HCT116 (cell line): ENCODE data around the gene COL28A1. TPM values are rescaled to one million over a fixed set of nuclear protein-coding genes. Genes with fewer than 3 reads are reported as not detected.

ENCODE experiments used
- ATAC-seq: fragments of 200-7000 bp; cut with Tn5 transposase; 2 replicates; pipeline ENCODE4 v1.9.1; 2020; ENCODE audit warnings: mild to moderate bottlenecking, moderate library complexity
- BruUV-seq: library from RNA; stranded (reverse); fragments of 400-500 nt; replicated peaks from 2 replicates; lab custom pipeline; 2021; lab: Mats Ljungman, UMichigan
- CTCF ChIA-PET: fragments of 300-600 bp; sonication (Branson Sonifier 250); formaldehyde crosslinking; loops from one replicate; lab custom pipeline; 2021; ENCODE audit warnings: antibody characterized with exemption; lab: Charles Lee
- POLR2A ChIA-PET: fragments of 300-600, 350-600 bp; sonication (Branson Sonifier 250); formaldehyde crosslinking; loops from one replicate; lab custom pipeline; 2021; ENCODE audit warnings: antibody characterized with exemption; lab: Charles Lee
- RAD21 ChIA-PET, 2 experiments: fragments of 300-600 bp; sonication (Branson Sonifier 250); formaldehyde crosslinking; loops; one replicate each; lab custom pipeline; 2023; ENCODE audit warnings: low total read pairs in 2 of 2; ENCODE audit not compliant: uncharacterized antibody in 2 of 2, unreplicated experiment in 2 of 2, low non-redundant PET in 1 of 2; lab: Charles Lee
- DNase-seq: peaks from one replicate; pipeline ENCODE4 v3.0.0-alpha.2; 2010; ENCODE audit warnings: low read depth, low spot score
- H2AFZ ChIP-seq: fragments of 200-600 bp; shearing (Covaris generic), sonication (generic); 2 replicates; pipeline ENCODE4 v1.6.1; 2017; ENCODE audit warnings: low read depth, mixed run types, mixed read lengths, antibody characterized with exemption, low read length; ENCODE audit not compliant: poor library complexity, severe bottlenecking
- H3K27ac ChIP-seq: 2 replicates; pipeline ENCODE4 v1.5.1; 2012; ENCODE audit warnings: low read depth, low read length
- H3K27me3 ChIP-seq: fragments of 200-600 bp; sonication (generic); 2 replicates; pipeline ENCODE4 v1.6.1; 2016; ENCODE audit warnings: mixed run types, low read length, mixed read lengths; ENCODE audit not compliant: insufficient read depth
- H3K36me3 ChIP-seq, 2 experiments: fragments of 200-500 bp in 1 of 2; fragments of 200-600 bp in 1 of 2; sonication (Bioruptor generic) in 1 of 2; sonication (generic) in 1 of 2; 2 replicates each; pipeline versions ENCODE4 v1.5.1 to v1.6.1; 2014 to 2016; ENCODE audit warnings: low read length in 2 of 2, inconsistent platforms in 1 of 2, mixed read lengths in 1 of 2, mixed run types in 1 of 2; ENCODE audit not compliant: insufficient read depth in 2 of 2, control insufficient read depth in 1 of 2
- H3K4me1 ChIP-seq, 2 experiments: fragments of 200-600 bp in 1 of 2; sonication (generic) in 1 of 2; 2 replicates each; pipeline versions ENCODE4 v1.5.1 to v1.6.1; 2012 to 2017; ENCODE audit warnings: low read length in 2 of 2, inconsistent platforms in 1 of 2, mild to moderate bottlenecking in 1 of 2, mixed read lengths in 1 of 2, mixed run types in 1 of 2, moderate library complexity in 1 of 2; ENCODE audit not compliant: insufficient read depth in 2 of 2, control insufficient read depth in 1 of 2
- H3K4me2 ChIP-seq: fragments of 200-600 bp; sonication (generic); 2 replicates; pipeline ENCODE4 v1.6.1; 2017; ENCODE audit warnings: mixed run types, low read length, mixed read lengths
- H3K4me3 ChIP-seq, 2 experiments: fragments of 200-600 bp in 1 of 2; sonication (generic) in 1 of 2; replicated peaks in 1 of 2; 2 replicates each; pipeline ENCODE4 v1.5.1; 2011 to 2016; ENCODE audit warnings: low read length in 2 of 2, control low read depth in 1 of 2, low read depth in 1 of 2, mild to moderate bottlenecking in 1 of 2, mixed read lengths in 1 of 2, mixed run types in 1 of 2
- H3K79me2 ChIP-seq: fragments of 200-600 bp; sonication (generic); 2 replicates; pipeline ENCODE4 v1.6.1; 2017; ENCODE audit warnings: mild to moderate bottlenecking, mixed run types, low read length, moderate library complexity, mixed read lengths; ENCODE audit not compliant: insufficient read depth
- H3K9ac ChIP-seq: fragments of 200-600 bp; sonication (generic); 2 replicates; pipeline ENCODE4 v1.6.1; 2016; ENCODE audit warnings: low read length, mixed read lengths
- H3K9me2 ChIP-seq: fragments of 200-600 bp; sonication (generic), shearing (Covaris generic); 2 replicates; pipeline ENCODE4 v1.6.1; 2017; ENCODE audit warnings: mixed run types, mild to moderate bottlenecking, moderate library complexity; ENCODE audit not compliant: insufficient read depth
- H3K9me3 ChIP-seq, 2 experiments: fragments of 200-500 bp in 1 of 2; fragments of 200-600 bp in 1 of 2; sonication (Bioruptor generic) in 1 of 2; sonication (generic) in 1 of 2; 2 replicates each; pipeline ENCODE4 v1.6.1; 2014 to 2017; ENCODE audit warnings: low read length in 2 of 2, mixed read lengths in 2 of 2, inconsistent platforms in 1 of 2, low read depth in 1 of 2, mild to moderate bottlenecking in 1 of 2, mixed run types in 1 of 2, moderate library complexity in 1 of 2; ENCODE audit not compliant: control insufficient read depth in 1 of 2, insufficient read depth in 1 of 2
- H4K20me1 ChIP-seq: fragments of 200-600 bp; sonication (generic), shearing (Covaris generic); 2 replicates; pipeline ENCODE4 v1.6.1; 2017; ENCODE audit warnings: mixed run types, mild to moderate bottlenecking, moderate library complexity; ENCODE audit not compliant: insufficient read depth
- CBX3 ChIP-seq: IDR thresholded peaks from 2 replicates; pipeline ENCODE4 v1.6.1; 2012; ENCODE audit warnings: low read depth
- CEBPB ChIP-seq: IDR thresholded peaks from 2 replicates; pipeline ENCODE4 v1.6.1; 2012; ENCODE audit warnings: low read depth
- EGR1 ChIP-seq: IDR thresholded peaks from 2 replicates; pipeline ENCODE4 v1.6.1; 2012; ENCODE audit warnings: low read depth
- ELF1 ChIP-seq: IDR thresholded peaks from 2 replicates; pipeline ENCODE4 v1.6.1; 2012; ENCODE audit warnings: low read depth, borderline replicate concordance
- EZH2 ChIP-seq: fragments of 200-600 bp; sonication (generic); IDR thresholded peaks from 2 replicates; pipeline ENCODE4 v1.6.1; 2017; ENCODE audit warnings: antibody characterized with exemption, mixed run types
- FOSL1 ChIP-seq: IDR thresholded peaks from 2 replicates; pipeline ENCODE4 v1.6.1; 2012; ENCODE audit warnings: low read depth
- JUND ChIP-seq: IDR thresholded peaks from 2 replicates; pipeline ENCODE4 v1.6.1; 2012
- POLR2A ChIP-seq: IDR thresholded peaks from 2 replicates; pipeline ENCODE4 v1.7.0; 2011; ENCODE audit warnings: borderline replicate concordance; ENCODE audit not compliant: insufficient read depth, insufficient read length; ENCODE audit errors: extremely low read depth
- POLR2AphosphoS5 ChIP-seq: IDR thresholded peaks from 2 replicates; pipeline ENCODE4 v1.6.1; 2011; ENCODE audit warnings: mild to moderate bottlenecking, low read depth, low read length, moderate library complexity
- RAD21 ChIP-seq: IDR thresholded peaks from 2 replicates; pipeline ENCODE4 v1.6.1; 2012; ENCODE audit warnings: low read depth, mild to moderate bottlenecking
- TCF7L2 ChIP-seq: IDR thresholded peaks from 2 replicates; pipeline ENCODE4 v1.7.0; 2011; ENCODE audit warnings: borderline replicate concordance, inconsistent platforms; ENCODE audit not compliant: insufficient read depth, insufficient read length; ENCODE audit errors: extremely low read depth
- intact Hi-C: fragments of 100-400 bp; cut with micrococcal nuclease; formaldehyde crosslinking; loops from 2 replicates; pipeline ENCODE4 v1.10.0; 2022
- total RNA-seq: library from RNA; stranded (reverse); gene quantifications from one replicate; pipeline ENCODE4 v1.2.1, GENCODE V29; 2021; ENCODE audit not compliant: unreplicated experiment
- TF ChIP-seq, protein P1 (sequence below): IDR thresholded peaks from 2 replicates; pipeline ENCODE4 v1.6.1; 2012
- TF ChIP-seq, protein P2 (sequence below): IDR thresholded peaks from 2 replicates; pipeline ENCODE4 v1.6.1; 2012
- TF ChIP-seq, protein P3 (sequence below), 3 experiments: fragments of 200-600 bp in 1 of 3; sonication (generic) in 1 of 3; IDR thresholded peaks in 2 of 3; conservative IDR thresholded peaks in 1 of 3; 2 replicates each; pipeline ENCODE4 v1.5.1; 2012 to 2017; ENCODE audit warnings: low read depth in 2 of 3, low read length in 2 of 3, antibody characterized with exemption in 1 of 3, borderline replicate concordance in 1 of 3, control low read depth in 1 of 3, mild to moderate bottlenecking in 1 of 3, mixed read lengths in 1 of 3, mixed run types in 1 of 3, moderate library complexity in 1 of 3; ENCODE audit not compliant: insufficient read depth in 1 of 3
- TF ChIP-seq, protein P4 (sequence below): IDR thresholded peaks from 2 replicates; pipeline ENCODE4 v1.6.1; 2011; ENCODE audit warnings: mild to moderate bottlenecking, low read length, moderate library complexity; ENCODE audit not compliant: insufficient replicate concordance; ENCODE audit errors: extremely low read depth

The COL28A1 gene
- total RNA-seq, 1 experiment from 2014 or later, result 0.12 TPM

DNA sequence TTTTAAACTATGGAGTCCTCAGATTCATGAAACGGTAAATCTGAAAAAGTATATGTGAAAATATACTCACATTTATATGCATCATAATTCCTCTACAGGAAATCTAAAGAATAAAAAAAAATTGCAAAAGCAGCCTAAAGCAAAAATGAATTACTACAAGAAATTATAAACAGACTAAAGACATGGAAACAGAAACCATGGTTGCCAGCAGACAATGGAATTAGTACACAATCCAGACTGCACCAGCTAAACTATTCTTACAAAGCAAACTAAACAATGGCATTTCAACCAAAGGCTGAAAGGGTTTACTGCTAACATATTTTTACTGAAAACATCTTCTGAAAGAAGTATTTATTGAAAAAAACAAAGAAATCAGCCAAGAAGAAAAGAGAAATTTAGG is 51.6 kb downstream of the COL28A1 start:
- POLR2A ChIA-PET, result no interaction called here
- RAD21 ChIA-PET, result no interaction called here
- Histone ChIP-seq H3K9ac (no peak overlapping the region), H4K20me1 (no peaks in the 10 kb centered on the region), H3K4me1 (no peaks in the 10 kb centered on the region), H2AFZ (no peak overlapping the region), H3K79me2 (no peaks in the 10 kb centered on the region), H3K9me2 (no peaks in the 10 kb centered on the region), H3K9me3 (peaks cover 0 to 7% of the 10 kb centered on the region in 2 experiments; a peak in 1 of 4 replicates), H3K4me2 (no peak overlapping the region), H3K4me3 (no peak overlapping the region), H3K27me3 (no peaks in the 10 kb centered on the region), H3K36me3 (no peaks in the 10 kb centered on the region), H3K27ac (no peak overlapping the region)
- CTCF ChIA-PET, result no interaction called here
- no peak for TF ChIP-seq ELF1
- TF ChIP-seq TCF7L2, result no peak
- TF ChIP-seq POLR2AphosphoS5, result no peak
- TF ChIP-seq, protein P1, sequence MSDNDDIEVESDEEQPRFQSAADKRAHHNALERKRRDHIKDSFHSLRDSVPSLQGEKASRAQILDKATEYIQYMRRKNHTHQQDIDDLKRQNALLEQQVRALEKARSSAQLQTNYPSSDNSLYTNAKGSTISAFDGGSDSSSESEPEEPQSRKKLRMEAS, result no peak
- TF ChIP-seq RAD21, result no peak
- TF ChIP-seq CBX3, result no peak
- TF ChIP-seq, protein P2, sequence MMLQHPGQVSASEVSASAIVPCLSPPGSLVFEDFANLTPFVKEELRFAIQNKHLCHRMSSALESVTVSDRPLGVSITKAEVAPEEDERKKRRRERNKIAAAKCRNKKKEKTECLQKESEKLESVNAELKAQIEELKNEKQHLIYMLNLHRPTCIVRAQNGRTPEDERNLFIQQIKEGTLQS, result no peak
- no peak for TF ChIP-seq EZH2
- TF ChIP-seq, protein P3, sequence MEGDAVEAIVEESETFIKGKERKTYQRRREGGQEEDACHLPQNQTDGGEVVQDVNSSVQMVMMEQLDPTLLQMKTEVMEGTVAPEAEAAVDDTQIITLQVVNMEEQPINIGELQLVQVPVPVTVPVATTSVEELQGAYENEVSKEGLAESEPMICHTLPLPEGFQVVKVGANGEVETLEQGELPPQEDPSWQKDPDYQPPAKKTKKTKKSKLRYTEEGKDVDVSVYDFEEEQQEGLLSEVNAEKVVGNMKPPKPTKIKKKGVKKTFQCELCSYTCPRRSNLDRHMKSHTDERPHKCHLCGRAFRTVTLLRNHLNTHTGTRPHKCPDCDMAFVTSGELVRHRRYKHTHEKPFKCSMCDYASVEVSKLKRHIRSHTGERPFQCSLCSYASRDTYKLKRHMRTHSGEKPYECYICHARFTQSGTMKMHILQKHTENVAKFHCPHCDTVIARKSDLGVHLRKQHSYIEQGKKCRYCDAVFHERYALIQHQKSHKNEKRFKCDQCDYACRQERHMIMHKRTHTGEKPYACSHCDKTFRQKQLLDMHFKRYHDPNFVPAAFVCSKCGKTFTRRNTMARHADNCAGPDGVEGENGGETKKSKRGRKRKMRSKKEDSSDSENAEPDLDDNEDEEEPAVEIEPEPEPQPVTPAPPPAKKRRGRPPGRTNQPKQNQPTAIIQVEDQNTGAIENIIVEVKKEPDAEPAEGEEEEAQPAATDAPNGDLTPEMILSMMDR (IDR thresholded peaks at IDR 0.05 in 2 of 3, conservative IDR thresholded peaks at IDR 0.05 in 1 of 3; ENCODE audit: borderline replicate concordance in 1 of 3, insufficient read depth in 1 of 3, low read depth in 2 of 3, low read length in 2 of 3), result no peak
- TF ChIP-seq, protein P4, sequence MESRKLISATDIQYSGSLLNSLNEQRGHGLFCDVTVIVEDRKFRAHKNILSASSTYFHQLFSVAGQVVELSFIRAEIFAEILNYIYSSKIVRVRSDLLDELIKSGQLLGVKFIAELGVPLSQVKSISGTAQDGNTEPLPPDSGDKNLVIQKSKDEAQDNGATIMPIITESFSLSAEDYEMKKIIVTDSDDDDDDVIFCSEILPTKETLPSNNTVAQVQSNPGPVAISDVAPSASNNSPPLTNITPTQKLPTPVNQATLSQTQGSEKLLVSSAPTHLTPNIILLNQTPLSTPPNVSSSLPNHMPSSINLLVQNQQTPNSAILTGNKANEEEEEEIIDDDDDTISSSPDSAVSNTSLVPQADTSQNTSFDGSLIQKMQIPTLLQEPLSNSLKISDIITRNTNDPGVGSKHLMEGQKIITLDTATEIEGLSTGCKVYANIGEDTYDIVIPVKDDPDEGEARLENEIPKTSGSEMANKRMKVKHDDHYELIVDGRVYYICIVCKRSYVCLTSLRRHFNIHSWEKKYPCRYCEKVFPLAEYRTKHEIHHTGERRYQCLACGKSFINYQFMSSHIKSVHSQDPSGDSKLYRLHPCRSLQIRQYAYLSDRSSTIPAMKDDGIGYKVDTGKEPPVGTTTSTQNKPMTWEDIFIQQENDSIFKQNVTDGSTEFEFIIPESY, result no peak
- no peak for TF ChIP-seq EGR1
- no peak for TF ChIP-seq POLR2A
- no peak for TF ChIP-seq JUND
- no peak for TF ChIP-seq FOSL1
- TF ChIP-seq CEBPB, result no peak
- no peak for ATAC-seq
- BruUV-seq, result no TSS peak
- DNase-seq, result no peak
- intact Hi-C loops, result no loop called here
